GM12872 (cell line): ENCODE measurements around the gene SNX30.

Source experiments
- CTCF ChIP-seq: IDR thresholded peaks from 3 replicates; pipeline ENCODE4 v1.5.1; 2011; ENCODE audit warnings: low read depth, mild to moderate bottlenecking, low read length, moderate library complexity; ENCODE audit not compliant: insufficient read depth

The SNX30 gene

GRCh38 chr9:112794731-112795130 lies 44.2 kb downstream of the SNX30 start:
- no peak for TF ChIP-seq CTCF

GRCh38 chr9:112795921-112796320 lies 45.4 kb downstream of the SNX30 start:
- TF ChIP-seq CTCF = no peak

GRCh38 chr9:112796485-112796884 lies 45.9 kb downstream of the SNX30 start:
- no peak for TF ChIP-seq CTCF

- TF ChIP-seq CTCF = no peak
Measured at GRCh38 chr9:112809351-112809848, 58.8 kb downstream of the SNX30 start.

- no peak for TF ChIP-seq CTCF
Measured at GRCh38 chr9:112809906-112810305, 59.3 kb downstream of the SNX30 start.

GRCh38 chr9:112810696-112811490 lies 60.3 kb downstream of the SNX30 start:
- TF ChIP-seq CTCF = no peak

GRCh38 chr9:112811518-112811917 lies 61.0 kb downstream of the SNX30 start:
- no peak for TF ChIP-seq CTCF

GRCh38 chr9:112815868-112816267 lies 65.3 kb downstream of the SNX30 start:
- TF ChIP-seq CTCF = no peak
